ENCODE measurements around the gene SH2D7. TPM values are rescaled to one million over a fixed set of nuclear protein-coding genes. Genes with fewer than 3 reads are reported as not detected.
A peak's percentile ranks its signal among the peaks of the same experiment; 100 is the strongest.

The SH2D7 gene
- total and polyA plus RNA-seq, 7 experiments from 2014 or later = not detected

DNA sequence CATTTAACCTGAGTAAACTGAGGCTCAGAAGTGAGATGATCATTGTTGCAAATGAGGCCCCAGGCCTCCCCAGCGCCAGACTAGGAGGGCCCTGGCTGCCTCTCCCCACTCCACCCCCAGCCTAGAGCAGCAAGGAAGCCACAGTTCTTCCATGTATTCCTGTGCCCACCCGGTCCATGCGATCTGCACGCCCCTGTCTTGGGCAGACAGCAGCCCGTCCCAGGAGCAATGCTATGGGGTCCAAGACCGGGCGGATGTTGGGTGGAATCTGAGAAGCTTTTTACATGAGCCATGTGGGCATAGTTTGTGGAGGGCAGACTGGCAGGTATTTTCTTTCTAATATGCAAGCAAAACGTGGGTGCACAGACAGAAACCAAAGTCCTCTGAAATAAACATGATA lies 15.1 kb downstream of the SH2D7 start:
- POLR2A ChIA-PET = interaction anchor here (2.2 kb wide), 1 partner anchor 57 kb away, joined by 6 read pairs; no protein-coding TSS in a partner anchor
- no peak for ATAC-seq
- Mint-ChIP-seq H3K36me3 (no peaks in the 10 kb centered on the region), H3K9me3 (no peaks in the 10 kb centered on the region), H3K4me3 (no peak overlapping the region), H3K27ac (peak overlapping the region in 3 of 9 donors; percentile 2 to 31 (median 24)), H3K27me3 (no peaks in the 10 kb centered on the region), H3K4me1 (peaks cover 29 to 60% (median 35%) of the 10 kb centered on the region in 7 donors)
- CTCF ChIA-PET = interaction anchor here (0.7 to 8.0 kb wide), 19 partner anchors 30 to 150 kb away, joined by 3 to 101 read pairs (median 6); no protein-coding TSS in a partner anchor
- no peak overlapping the region for H3K27ac ChIP-seq (ENCODE audit: low read depth, low read length)
- H3K4me3 ChIP-seq (ENCODE audit: low read length) = no peak overlapping the region
- H3K36me3 ChIP-seq (ENCODE audit: control insufficient read depth in 2 of 3, insufficient read depth in 3 of 3, low read length in 3 of 3) = no peaks in the 10 kb centered on the region
- H3K27me3 ChIP-seq (ENCODE audit: control insufficient read depth in 2 of 2, insufficient read depth in 2 of 2, low read length in 2 of 2) = no peaks in the 10 kb centered on the region
- peaks cover 29 to 42% of the 10 kb centered on the region in 2 donors for H3K4me1 ChIP-seq (ENCODE audit: control insufficient read depth in 2 of 2, insufficient read depth in 2 of 2, low read length in 2 of 2)
- intact Hi-C loops (cut with micrococcal nuclease) = no loop called here
- DNase-seq = no peak
- no peaks in the 10 kb centered on the region for H3K9me3 ChIP-seq (ENCODE audit: control insufficient read depth in 2 of 3, low read length in 3 of 3)

DNA sequence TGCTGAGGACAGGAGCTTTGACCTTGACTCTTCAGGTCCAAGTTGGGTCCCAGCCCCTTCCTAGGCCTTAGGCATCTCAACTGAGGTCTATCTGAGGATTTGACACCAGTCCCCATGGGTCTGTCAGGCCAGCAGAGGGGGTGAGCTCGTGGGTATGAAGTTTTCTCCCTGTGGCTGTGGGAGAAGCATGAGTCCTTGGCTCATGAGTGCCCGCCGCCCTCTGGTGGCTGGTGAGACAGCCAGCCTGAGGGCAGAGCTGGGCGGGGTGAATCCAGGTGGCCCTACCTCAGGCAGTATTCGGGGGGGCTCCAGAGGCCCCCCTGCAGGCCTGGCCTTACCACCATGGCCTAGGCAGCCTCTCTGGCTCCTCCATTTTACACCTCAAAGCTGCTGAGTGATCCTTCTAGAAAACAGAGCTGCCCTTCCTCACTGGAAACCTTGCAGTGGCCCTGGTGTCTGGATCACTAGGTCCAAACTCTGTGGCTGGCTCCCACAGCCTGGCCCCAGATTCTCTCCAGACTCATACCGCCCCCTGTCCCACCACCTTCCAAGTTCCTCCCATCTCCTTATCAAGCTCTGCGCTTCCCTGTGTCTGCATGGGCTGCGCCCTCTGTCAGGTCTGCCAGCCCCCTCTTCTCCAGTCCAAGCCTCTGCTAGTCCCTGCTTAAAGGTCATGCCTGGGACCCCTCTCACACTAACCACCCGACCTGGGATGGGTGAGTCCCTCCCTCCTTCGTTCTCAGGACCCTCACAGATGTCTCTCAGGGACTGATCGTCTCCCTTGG lies 16.1 kb downstream of the SH2D7 start:
- Histone ChIP-seq H3K27ac (ENCODE audit: low read depth, low read length) (no peak overlapping the region), H3K27me3 (ENCODE audit: control insufficient read depth in 2 of 2, insufficient read depth in 2 of 2, low read length in 2 of 2) (no peaks in the 10 kb centered on the region), H3K36me3 (ENCODE audit: control insufficient read depth in 2 of 3, insufficient read depth in 3 of 3, low read length in 3 of 3) (no peaks in the 10 kb centered on the region), H3K4me3 (ENCODE audit: low read length) (no peak overlapping the region), H3K4me1 (ENCODE audit: control insufficient read depth in 2 of 2, insufficient read depth in 2 of 2, low read length in 2 of 2) (peaks cover 18 to 32% of the 10 kb centered on the region in 2 donors), H3K9me3 (ENCODE audit: control insufficient read depth in 2 of 3, low read length in 3 of 3) (no peaks in the 10 kb centered on the region)
- ChIA-PET POLR2A (interaction anchor here (1.1 to 2.3 kb wide), 4 partner anchors 58 to 149 kb away, joined by 3 to 9 read pairs (median 6); no protein-coding TSS in a partner anchor), CTCF (interaction anchor here (0.6 to 8.0 kb wide), 35 partner anchors 8 to 601 kb away, joined by 3 to 101 read pairs (median 4); no protein-coding TSS in a partner anchor)
- Mint-ChIP-seq H3K4me1 (peaks cover 25 to 57% (median 28%) of the 10 kb centered on the region in 7 donors), H3K27me3 (no peaks in the 10 kb centered on the region), H3K36me3 (no peaks in the 10 kb centered on the region), H3K9me3 (no peaks in the 10 kb centered on the region), H3K27ac (peak overlapping the region in 6 of 9 donors; percentile 14 to 69 (median 52)), H3K4me3 (peak overlapping the region in 1 of 10 donors; percentile 40)
- intact Hi-C loops (cut with micrococcal nuclease) = loop anchor here (1.0 to 2.0 kb wide), 9 partner anchors 31 to 198 kb away; partner anchors contain the start of gene TBC1D2B (in 1 of the 2)
- DNase-seq = peak; percentile 73 to 86 (median 82)
- peak; percentile 91 for ATAC-seq

DNA sequence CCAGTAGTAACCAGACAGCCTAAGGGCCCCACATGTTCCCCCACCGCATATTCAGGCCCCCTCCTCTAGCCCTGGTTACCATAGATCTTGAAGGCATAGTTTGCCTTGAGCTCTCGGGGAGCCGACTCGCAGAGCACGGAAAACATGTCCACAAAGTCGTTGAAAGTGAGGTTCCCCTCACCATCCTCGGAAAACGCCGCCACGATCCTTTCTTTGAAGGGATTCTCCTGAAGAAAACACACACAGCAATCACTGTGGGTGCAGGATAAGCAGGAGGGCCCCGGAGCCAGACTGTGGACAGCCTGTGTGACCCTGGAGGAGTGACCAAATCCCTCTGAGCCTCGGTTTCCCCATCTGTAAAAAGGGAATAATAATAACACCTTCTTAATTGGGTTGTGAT lies 16.8 kb downstream of the SH2D7 start:
- Histone ChIP-seq H3K27ac (ENCODE audit: low read depth, low read length) (no peak overlapping the region), H3K4me3 (ENCODE audit: low read length) (no peak overlapping the region), H3K27me3 (ENCODE audit: control insufficient read depth in 2 of 2, insufficient read depth in 2 of 2, low read length in 2 of 2) (no peaks in the 10 kb centered on the region), H3K9me3 (ENCODE audit: control insufficient read depth in 2 of 3, low read length in 3 of 3) (no peaks in the 10 kb centered on the region), H3K36me3 (ENCODE audit: control insufficient read depth in 2 of 3, insufficient read depth in 3 of 3, low read length in 3 of 3) (no peaks in the 10 kb centered on the region), H3K4me1 (ENCODE audit: control insufficient read depth in 2 of 2, insufficient read depth in 2 of 2, low read length in 2 of 2) (peaks cover 12 to 26% of the 10 kb centered on the region in 2 donors)
- DNase-seq (no peak), ATAC-seq (no peak)
- no peaks in the 10 kb centered on the region for H3K9me3 Mint-ChIP-seq
- no peaks in the 10 kb centered on the region for H3K27me3 Mint-ChIP-seq
- intact Hi-C loops (cut with micrococcal nuclease) = loop anchor here in 1 of 2 donors (2.0 kb wide), 1 partner anchor 74 kb away; no protein-coding TSS in a partner anchor
- ChIA-PET POLR2A (interaction anchor here (0.6 to 2.3 kb wide), 2 partner anchors 69 to 109 kb away, joined by 6 to 9 read pairs; no protein-coding TSS in a partner anchor), CTCF (interaction anchor here (0.6 to 8.0 kb wide), 25 partner anchors 13 to 601 kb away, joined by 3 to 101 read pairs (median 5); no protein-coding TSS in a partner anchor)
- no peaks in the 10 kb centered on the region for H3K36me3 Mint-ChIP-seq
- H3K4me3 Mint-ChIP-seq = no peak overlapping the region
- peak overlapping the region in 2 of 9 donors; percentile 47 to 69 for H3K27ac Mint-ChIP-seq
- H3K4me1 Mint-ChIP-seq = peaks cover 18 to 52% (median 22%) of the 10 kb centered on the region in 7 donors

DNA sequence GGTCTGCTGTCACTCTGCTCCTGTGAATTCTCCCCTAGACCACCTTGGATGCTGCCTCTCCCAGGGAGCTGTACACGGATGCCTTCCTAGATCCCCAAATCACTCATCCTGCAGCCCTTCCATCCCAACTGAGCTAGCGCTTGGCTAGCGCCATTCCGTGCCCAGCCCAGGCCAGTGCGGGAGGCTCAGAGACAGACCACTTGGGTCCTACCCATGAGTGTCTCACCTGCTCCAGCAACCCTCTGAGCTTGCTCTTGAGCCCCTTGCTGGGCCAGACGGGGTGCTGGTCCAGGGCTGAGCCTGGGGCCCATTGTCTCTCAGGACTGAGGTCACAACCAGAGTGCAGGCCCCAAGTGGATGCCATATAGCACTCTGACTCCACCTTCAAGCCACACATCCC lies 17.7 kb downstream of the SH2D7 start:
- POLR2A ChIA-PET = interaction anchor here (2.3 kb wide), 1 partner anchor 110 kb away, joined by 9 read pairs; no protein-coding TSS in a partner anchor
- intact Hi-C loops (cut with micrococcal nuclease) = no loop called here
- peaks cover 6 to 16% of the 10 kb centered on the region in 2 donors for H3K4me1 ChIP-seq (ENCODE audit: control insufficient read depth in 2 of 2, insufficient read depth in 2 of 2, low read length in 2 of 2)

DNA sequence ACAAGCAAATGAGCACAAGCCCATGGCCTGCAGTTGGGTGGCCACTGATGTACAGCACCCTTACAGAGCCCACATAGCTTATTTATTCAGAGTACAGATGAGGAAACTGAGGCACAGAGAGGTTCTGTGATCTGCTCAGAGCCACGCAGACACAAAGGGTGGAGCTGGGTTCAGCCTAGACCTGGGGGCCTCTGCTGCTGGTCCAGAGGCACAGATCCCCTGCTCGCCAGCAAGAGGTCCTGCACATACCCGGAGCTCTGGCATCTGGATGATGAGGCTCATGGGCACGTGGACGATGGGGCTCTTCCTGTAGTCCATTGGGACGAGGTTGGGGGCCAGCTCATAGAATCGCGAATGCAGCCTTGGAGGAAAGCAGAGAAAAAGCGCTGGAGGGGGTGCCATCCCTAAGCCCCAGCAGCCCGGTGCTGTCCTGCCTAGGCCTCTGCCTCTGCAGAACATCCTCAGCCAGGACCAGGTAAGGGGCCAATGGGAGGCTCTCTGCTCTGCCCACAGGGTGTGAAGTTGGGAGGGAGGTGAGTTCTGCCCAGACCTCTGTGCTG lies 18.6 kb downstream of the SH2D7 start:
- no peak for DNase-seq
- Mint-ChIP-seq H3K27ac (no peak overlapping the region), H3K9me3 (no peaks in the 10 kb centered on the region), H3K4me1 (peaks cover 1 to 35% (median 6%) of the 10 kb centered on the region in 7 donors), H3K27me3 (no peaks in the 10 kb centered on the region), H3K4me3 (peak overlapping the region in 1 of 10 donors; percentile 53), H3K36me3 (no peaks in the 10 kb centered on the region)
- H3K36me3 ChIP-seq (ENCODE audit: control insufficient read depth in 2 of 3, insufficient read depth in 3 of 3, low read length in 3 of 3) = no peaks in the 10 kb centered on the region
- no peaks in the 10 kb centered on the region for H3K9me3 ChIP-seq (ENCODE audit: control insufficient read depth in 2 of 3, low read length in 3 of 3)
- POLR2A ChIA-PET = no interaction called here
- intact Hi-C loops (cut with micrococcal nuclease) = no loop called here
- H3K27ac ChIP-seq (ENCODE audit: low read depth, low read length) = no peak overlapping the region
- H3K4me3 ChIP-seq (ENCODE audit: low read length) = no peak overlapping the region
- CTCF ChIA-PET = interaction anchor here (0.6 to 8.0 kb wide), 8 partner anchors 13 to 211 kb away, joined by 3 to 101 read pairs (median 4); no protein-coding TSS in a partner anchor
- H3K4me1 ChIP-seq (ENCODE audit: control insufficient read depth in 2 of 2, insufficient read depth in 2 of 2, low read length in 2 of 2) = peaks cover 0 to 7% of the 10 kb centered on the region in 2 donors
- no peak for ATAC-seq
- H3K27me3 ChIP-seq (ENCODE audit: control insufficient read depth in 2 of 2, insufficient read depth in 2 of 2, low read length in 2 of 2) = no peaks in the 10 kb centered on the region

More for the DNA sequence above, 17.7 kb downstream of the SH2D7 start:
- Histone ChIP-seq H3K9me3 (ENCODE audit: control insufficient read depth in 2 of 3, low read length in 3 of 3) (no peaks in the 10 kb centered on the region), H3K27me3 (ENCODE audit: control insufficient read depth in 2 of 2, insufficient read depth in 2 of 2, low read length in 2 of 2) (no peaks in the 10 kb centered on the region), H3K36me3 (ENCODE audit: control insufficient read depth in 2 of 3, insufficient read depth in 3 of 3, low read length in 3 of 3) (no peaks in the 10 kb centered on the region), H3K27ac (ENCODE audit: low read depth, low read length) (no peak overlapping the region), H3K4me3 (ENCODE audit: low read length) (no peak overlapping the region)
- H3K4me1 Mint-ChIP-seq = peaks cover 9 to 43% (median 14%) of the 10 kb centered on the region in 7 donors
- CTCF ChIA-PET = interaction anchor here (0.6 to 8.0 kb wide), 10 partner anchors 77 to 723 kb away, joined by 3 to 101 read pairs (median 16); no protein-coding TSS in a partner anchor
- ATAC-seq = no peak
- DNase-seq = no peak
- H3K4me3 Mint-ChIP-seq = no peak overlapping the region
- H3K9me3 Mint-ChIP-seq = no peaks in the 10 kb centered on the region
- no peaks in the 10 kb centered on the region for H3K36me3 Mint-ChIP-seq
- H3K27ac Mint-ChIP-seq = no peak overlapping the region
- no peaks in the 10 kb centered on the region for H3K27me3 Mint-ChIP-seq

DNA sequence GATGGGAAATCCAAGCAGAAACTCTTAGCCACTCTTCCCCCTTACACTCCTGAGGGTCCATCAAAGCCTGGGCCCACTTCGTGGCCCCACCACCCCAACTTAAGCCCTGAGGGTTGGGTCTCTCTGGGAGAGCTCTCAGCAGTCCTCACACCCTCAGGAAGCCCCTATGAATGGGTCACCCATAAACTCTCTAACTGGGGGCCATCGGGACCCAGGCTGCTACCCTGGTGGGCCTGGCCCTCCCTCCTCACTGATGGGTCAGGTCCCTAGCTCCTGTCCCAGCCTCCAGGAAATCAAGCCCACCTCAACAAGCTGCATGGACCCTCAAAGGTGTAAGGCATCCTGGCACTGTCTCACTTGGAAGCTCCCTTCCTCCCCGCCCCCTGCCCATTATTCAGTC lies 19.4 kb downstream of the SH2D7 start:
- CTCF ChIA-PET = interaction anchor here (0.7 to 8.0 kb wide), 14 partner anchors 9 to 156 kb away, joined by 3 to 101 read pairs (median 3); no protein-coding TSS in a partner anchor
- Histone ChIP-seq H3K9me3 (ENCODE audit: control insufficient read depth in 2 of 3, low read length in 3 of 3) (no peaks in the 10 kb centered on the region), H3K4me1 (ENCODE audit: control insufficient read depth in 2 of 2, insufficient read depth in 2 of 2, low read length in 2 of 2) (peaks cover 0 to 5% of the 10 kb centered on the region in 2 donors), H3K36me3 (ENCODE audit: control insufficient read depth in 2 of 3, insufficient read depth in 3 of 3, low read length in 3 of 3) (no peaks in the 10 kb centered on the region), H3K27me3 (ENCODE audit: control insufficient read depth in 2 of 2, insufficient read depth in 2 of 2, low read length in 2 of 2) (no peaks in the 10 kb centered on the region), H3K27ac (ENCODE audit: low read depth, low read length) (no peak overlapping the region), H3K4me3 (ENCODE audit: low read length) (no peak overlapping the region)
- DNase-seq = no peak
- no peaks in the 10 kb centered on the region for H3K9me3 Mint-ChIP-seq
- no peak overlapping the region for H3K4me3 Mint-ChIP-seq
- POLR2A ChIA-PET = interaction anchor here (1.0 to 1.1 kb wide), 2 partner anchors 38 to 112 kb away, joined by 3 to 4 read pairs; partner anchors contain the start of gene IDH3A
- ATAC-seq = no peak
- peaks cover 0 to 27% (median under 1%) of the 10 kb centered on the region in 7 donors for H3K4me1 Mint-ChIP-seq
- intact Hi-C loops (cut with micrococcal nuclease) = no loop called here
- H3K36me3 Mint-ChIP-seq = no peaks in the 10 kb centered on the region
- no peak overlapping the region for H3K27ac Mint-ChIP-seq
- peaks cover 0 to 3% (median 0%) of the 10 kb centered on the region in 5 donors for H3K27me3 Mint-ChIP-seq

All from naive thymus-derived CD4-positive, alpha-beta T cell (primary cell).